GM21786 (cell line): ENCODE measurements around the gene SERINC4.

Experiments
- ATAC-seq: cut with Tn5 transposase; IDR thresholded peaks from one replicate; pipeline ENCODE4 v1.9.1; 2021; ENCODE audit not compliant: unreplicated experiment

Gene SERINC4

GRCh38 chr15:43763819-43764446 lies 36.1 kb downstream of the SERINC4 start:
- no peak for ATAC-seq

GRCh38 chr15:43762824-43763223 lies 37.2 kb downstream of the SERINC4 start:
- no peak for ATAC-seq

GRCh38 chr15:43751885-43752284 lies 48.1 kb downstream of the SERINC4 start:
- ATAC-seq = no peak

- peak; percentile 57 for ATAC-seq
Observed at GRCh38 chr15:43749690-43750345, 50.2 kb downstream of the SERINC4 start.

- ATAC-seq = no peak
Observed at GRCh38 chr15:43748376-43748775, 51.6 kb downstream of the SERINC4 start.

GRCh38 chr15:43746903-43747309 lies 53.1 kb downstream of the SERINC4 start:
- ATAC-seq = peak; percentile 8

GRCh38 chr15:43746245-43746902 lies 53.6 kb downstream of the SERINC4 start, which contains the start of gene PDIA3:
PDIA3 (plus strand) TSS chr15:43746438; CDS start chr15:43746540, 102 bp downstream.
- ATAC-seq = peak; percentile 75
